ENCODE results near the gene IFT80.

- TF ChIP-seq CTCF (conservative IDR thresholded peaks at IDR 0.05; ENCODE audit: low read depth, low read length) = no peak
- TF ChIP-seq EZH2 (IDR thresholded peaks at IDR 0.05; ENCODE audit: low read length, unreplicated experiment) = no peak
Measured at GRCh38 chr3:160384639-160385318, 14.2 kb downstream of the IFT80 start.

Measured in PC-3 (cell line).